NB4 (cell line): ENCODE measurements around the gene MRPL50.

Source experiments
- POLR2A ChIP-seq: IDR thresholded peaks from 2 replicates; pipeline ENCODE4 v1.6.1; 2011; ENCODE audit warnings: mild to moderate bottlenecking; ENCODE audit not compliant: insufficient read length; ENCODE audit errors: extremely low read depth
- TF ChIP-seq, protein P1 (sequence below): IDR thresholded peaks from one replicate; pipeline ENCODE4 v1.5.1; 2012; ENCODE audit warnings: low read depth, low read length
- TF ChIP-seq, protein P2 (sequence below): IDR thresholded peaks from 2 replicates; pipeline ENCODE4 v1.6.1; 2011; ENCODE audit warnings: low read depth, low read length

DNA sequence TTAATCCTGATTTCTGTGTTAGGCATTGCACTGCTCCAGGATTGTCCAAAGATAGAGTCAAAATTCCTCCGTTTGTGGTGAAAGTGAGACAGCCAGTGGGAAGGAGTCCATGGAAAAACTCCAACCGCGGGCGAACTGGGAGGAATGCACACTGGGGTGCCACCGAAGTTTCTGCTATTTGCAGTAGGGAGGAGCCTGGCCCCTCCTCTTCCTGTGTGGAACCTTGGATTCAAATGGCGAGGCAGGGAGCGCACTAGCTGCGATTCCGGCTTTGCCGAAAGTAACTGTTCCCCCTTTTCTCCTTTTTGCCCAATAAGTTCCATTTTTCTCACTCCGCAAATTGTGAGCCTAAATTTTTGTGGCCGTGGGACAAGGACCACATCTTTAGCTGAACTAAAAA is 22.9 kb downstream of the MRPL50 start:
- TF ChIP-seq, protein P1, sequence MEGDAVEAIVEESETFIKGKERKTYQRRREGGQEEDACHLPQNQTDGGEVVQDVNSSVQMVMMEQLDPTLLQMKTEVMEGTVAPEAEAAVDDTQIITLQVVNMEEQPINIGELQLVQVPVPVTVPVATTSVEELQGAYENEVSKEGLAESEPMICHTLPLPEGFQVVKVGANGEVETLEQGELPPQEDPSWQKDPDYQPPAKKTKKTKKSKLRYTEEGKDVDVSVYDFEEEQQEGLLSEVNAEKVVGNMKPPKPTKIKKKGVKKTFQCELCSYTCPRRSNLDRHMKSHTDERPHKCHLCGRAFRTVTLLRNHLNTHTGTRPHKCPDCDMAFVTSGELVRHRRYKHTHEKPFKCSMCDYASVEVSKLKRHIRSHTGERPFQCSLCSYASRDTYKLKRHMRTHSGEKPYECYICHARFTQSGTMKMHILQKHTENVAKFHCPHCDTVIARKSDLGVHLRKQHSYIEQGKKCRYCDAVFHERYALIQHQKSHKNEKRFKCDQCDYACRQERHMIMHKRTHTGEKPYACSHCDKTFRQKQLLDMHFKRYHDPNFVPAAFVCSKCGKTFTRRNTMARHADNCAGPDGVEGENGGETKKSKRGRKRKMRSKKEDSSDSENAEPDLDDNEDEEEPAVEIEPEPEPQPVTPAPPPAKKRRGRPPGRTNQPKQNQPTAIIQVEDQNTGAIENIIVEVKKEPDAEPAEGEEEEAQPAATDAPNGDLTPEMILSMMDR, result no peak
- TF ChIP-seq POLR2A, result no peak
- TF ChIP-seq, protein P2, sequence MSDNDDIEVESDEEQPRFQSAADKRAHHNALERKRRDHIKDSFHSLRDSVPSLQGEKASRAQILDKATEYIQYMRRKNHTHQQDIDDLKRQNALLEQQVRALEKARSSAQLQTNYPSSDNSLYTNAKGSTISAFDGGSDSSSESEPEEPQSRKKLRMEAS, result no peak
